Brain microvascular endothelial cell (primary cell): ENCODE measurements around the gene ANTXR1.
"Not testable (repeated sequence)": the region's sequence is repeated elsewhere in the genome, so short reads cannot be mapped to it uniquely, and the experiment has no call there.

Experiments
- DNase-seq: peaks from one replicate; pipeline ENCODE4 v3.0.0-alpha.2; 2020
- H3K27ac ChIP-seq: fragments of 250-450 bp; sonication (Bioruptor Pico); 2 replicates; pipeline ENCODE4 v1.5.1; 2020; ENCODE audit warnings: mild to moderate bottlenecking, moderate library complexity
- H3K27me3 ChIP-seq: fragments of 250-450 bp; sonication (Bioruptor Pico); replicated peaks from 2 replicates; pipeline ENCODE4 v1.5.1; 2020; ENCODE audit warnings: mild to moderate bottlenecking
- H3K36me3 ChIP-seq: fragments of 250-450 bp; sonication (Bioruptor Pico); replicated peaks from 2 replicates; pipeline ENCODE4 v1.5.1; 2020; ENCODE audit warnings: mild to moderate bottlenecking
- H3K4me3 ChIP-seq: 2 replicates; pipeline ENCODE4 v1.5.1; 2011; ENCODE audit warnings: low read depth, mild to moderate bottlenecking, control low read depth, low read length, moderate library complexity
- CTCF ChIP-seq: IDR thresholded peaks from 2 replicates; pipeline ENCODE4 v1.5.1; 2011; ENCODE audit warnings: low read depth, mild to moderate bottlenecking, moderate library complexity, low read length, control low read depth, inconsistent platforms; ENCODE audit errors: missing control alignments
- in situ Hi-C: cut with HindIII; loops from 2 replicates; pipeline ENCODE4 v1.10.0; 2017; ENCODE audit warnings: low sequenced_read_pairs, low pct_ligation_motif_present

ANTXR1 gene

DNA sequence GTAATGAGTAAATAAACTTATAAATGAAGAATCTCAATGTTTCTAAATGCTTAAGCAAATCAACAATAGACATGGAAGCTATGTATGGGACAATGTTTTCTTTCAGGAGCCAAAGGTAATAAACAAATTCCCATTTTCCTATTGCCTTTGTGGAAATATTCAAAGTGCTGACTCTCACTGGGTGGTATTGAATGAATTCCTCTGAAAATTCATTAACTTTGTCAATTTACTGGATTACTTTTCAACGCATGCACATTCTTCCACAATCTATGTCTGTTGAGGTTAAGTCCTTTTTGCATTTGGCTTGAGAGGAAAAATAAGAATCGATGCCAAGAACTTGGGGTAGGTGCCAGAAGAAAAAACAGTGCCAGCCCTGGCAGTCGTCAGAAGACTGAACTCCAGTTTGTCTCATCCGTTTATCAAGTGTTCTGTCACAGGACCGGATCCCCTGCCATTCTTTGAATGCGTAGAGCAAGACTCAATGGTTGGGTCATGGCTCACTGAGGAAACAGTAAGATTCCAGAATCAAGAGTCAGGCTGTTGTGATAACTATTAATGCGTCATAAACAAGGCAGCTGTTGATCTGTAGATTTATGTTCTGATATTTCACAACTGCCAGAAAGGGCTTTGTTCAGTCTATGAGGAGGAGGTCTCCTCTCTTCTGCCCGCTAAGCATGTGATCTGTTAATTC is 240.8 kb downstream of the ANTXR1 start:
- no peak overlapping the region for H3K4me3 ChIP-seq
- in situ Hi-C loops = no loop called here
- no peaks in the 10 kb centered on the region for H3K36me3 ChIP-seq
- no peak for TF ChIP-seq CTCF
- peak; percentile 100 for DNase-seq
- H3K27ac ChIP-seq = peak overlapping the region; percentile 94
- no peaks in the 10 kb centered on the region for H3K27me3 ChIP-seq

- Histone ChIP-seq H3K4me3 (no peak overlapping the region), H3K27me3 (no peaks in the 10 kb centered on the region), H3K36me3 (no peaks in the 10 kb centered on the region), H3K27ac (no peak overlapping the region)
- in situ Hi-C loops = no loop called here
- TF ChIP-seq CTCF = no peak
- DNase-seq = no peak
Observed at GRCh38 chr2:69255760-69256159, 242.8 kb downstream of the ANTXR1 start.

GRCh38 chr2:69259994-69260591 is 247.1 kb downstream of the ANTXR1 start:
- in situ Hi-C loops, H3K27ac ChIP-seq, H3K27me3 ChIP-seq, H3K4me3 ChIP-seq, DNase-seq, H3K36me3 ChIP-seq: not testable (repeated sequence)

- Histone ChIP-seq H3K36me3 (no peaks in the 10 kb centered on the region), H3K4me3 (no peak overlapping the region), H3K27ac (no peak overlapping the region), H3K27me3 (no peaks in the 10 kb centered on the region)
- TF ChIP-seq CTCF = no peak
- no peak for DNase-seq
- in situ Hi-C loops = no loop called here
Observed at GRCh38 chr2:69260666-69261065, 247.7 kb downstream of the ANTXR1 start.

DNA sequence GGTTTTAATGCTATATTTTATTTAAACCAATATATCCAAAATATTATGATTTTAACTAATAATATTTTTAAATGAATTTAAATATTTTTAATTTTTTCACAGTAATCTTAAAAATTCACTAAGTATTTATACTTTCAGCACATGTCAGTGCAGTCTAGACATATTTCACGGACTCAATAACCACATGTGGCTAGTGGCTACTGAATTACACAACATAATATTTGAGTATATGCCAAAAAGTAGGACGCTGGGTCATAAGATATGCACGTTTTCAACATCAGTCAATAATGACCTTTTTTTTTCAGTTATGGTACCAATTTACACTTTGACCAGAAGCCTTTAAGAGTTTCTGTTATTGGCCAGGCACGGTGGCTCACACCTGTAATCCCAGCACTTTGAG is 256.4 kb downstream of the ANTXR1 start:
- no peaks in the 10 kb centered on the region for H3K27me3 ChIP-seq
- no peak overlapping the region for H3K27ac ChIP-seq
- DNase-seq = no peak
- no peak for TF ChIP-seq CTCF
- H3K4me3 ChIP-seq = no peak overlapping the region
- in situ Hi-C loops = no loop called here
- H3K36me3 ChIP-seq = no peaks in the 10 kb centered on the region

- Histone ChIP-seq H3K4me3 (no peak overlapping the region), H3K27ac (no peak overlapping the region), H3K36me3 (no peaks in the 10 kb centered on the region), H3K27me3 (no peaks in the 10 kb centered on the region)
- no peak for DNase-seq
- in situ Hi-C loops = no loop called here
- TF ChIP-seq CTCF = no peak
Observed at GRCh38 chr2:69271831-69272257, 258.9 kb downstream of the ANTXR1 start.
